HepG2 (cell line): ENCODE measurements around the gene SERPINE2. TPM values are rescaled to one million over a fixed set of nuclear protein-coding genes. Genes with fewer than 3 reads are reported as not detected.

Experiments
- GFI1 ChIP-seq: sonication (generic); formaldehyde crosslinking; IDR thresholded peaks from 2 replicates; pipeline ENCODE4 v1.5.0; 2020; ENCODE audit warnings: missing genetic modification reagents, mild to moderate bottlenecking, borderline replicate concordance
- GLI4 ChIP-seq: sonication (generic); formaldehyde crosslinking; IDR thresholded peaks from 2 replicates; pipeline ENCODE4 v1.5.1; 2020; ENCODE audit warnings: missing genetic modification reagents, mild to moderate bottlenecking, moderate library complexity, borderline replicate concordance
- ZNF136 ChIP-seq: sonication (generic); formaldehyde crosslinking; IDR thresholded peaks from 2 replicates; pipeline ENCODE4 v1.8.1; 2022; ENCODE audit warnings: low read depth, mild to moderate bottlenecking, moderate library complexity, missing genetic modification reagents
- polyA plus RNA-seq, 8 experiments: library from polyadenylated mRNA; depleted of rRNA in 3 of 8; stranded (reverse) in 7 of 8; unstranded in 1 of 8; fragments of >200 nt; fragmentation: Illumina TruSeq in 4 of 8; extraction: Trizol in 4 of 8; gene quantifications; 2 replicates each; pipeline versions ENCODE4 v1.2.1 to v1.2.3, GENCODE V29; 2011 to 2016; ENCODE audit warnings: low read depth in 4 of 8, missing spikeins in 1 of 8, mixed read lengths in 1 of 8; ENCODE audit not compliant: insufficient read depth in 1 of 8
- total RNA-seq, 5 experiments: library from RNA; depleted of rRNA; stranded (reverse); fragments of >200 nt; fragmentation: Illumina TruSeq; extraction: Trizol; gene quantifications; 2 replicates each; pipeline ENCODE4 v1.2.3, GENCODE V29; 2016; ENCODE audit warnings: low read depth in 1 of 5
- TF ChIP-seq, protein P1 (sequence below): sonication (generic); formaldehyde crosslinking; IDR thresholded peaks from 2 replicates; pipeline ENCODE4 v1.4.0; 2020; ENCODE audit warnings: missing genetic modification reagents; ENCODE audit errors: not compliant biosample characterization
- TF ChIP-seq, protein P2 (sequence below): sonication (generic); formaldehyde crosslinking; IDR thresholded peaks from 2 replicates; pipeline ENCODE4 v1.8.1; 2023; ENCODE audit warnings: mild to moderate bottlenecking, moderate library complexity, missing genetic modification reagents
- TF ChIP-seq, protein P3 (sequence below): sonication (generic); formaldehyde crosslinking; IDR thresholded peaks from 2 replicates; pipeline ENCODE4 v1.4.0; 2020; ENCODE audit warnings: missing genetic modification reagents
- TF ChIP-seq, protein P4 (sequence below): sonication (generic); formaldehyde crosslinking; IDR thresholded peaks from 2 replicates; pipeline ENCODE4 v1.9.0; 2021; ENCODE audit warnings: missing genetic modification reagents, mild to moderate bottlenecking, borderline replicate concordance
- TF ChIP-seq, protein P5 (sequence below): IDR thresholded peaks from 2 replicates; pipeline ENCODE4 v1.6.1; 2016; ENCODE audit warnings: missing genetic modification reagents, missing compliant biosample characterization
- TF ChIP-seq, protein P6 (sequence below): sonication (generic); formaldehyde crosslinking; IDR thresholded peaks from 2 replicates; pipeline ENCODE4 v1.5.1; 2020; ENCODE audit warnings: mild to moderate bottlenecking, missing genetic modification reagents, moderate library complexity
- TF ChIP-seq, protein P7 (sequence below): IDR thresholded peaks from 2 replicates; pipeline ENCODE4 v1.6.1; 2016; ENCODE audit warnings: control low read depth
- TF ChIP-seq, protein P8 (sequence below): IDR thresholded peaks from 2 replicates; pipeline ENCODE4 v1.4.0; 2020; ENCODE audit warnings: mild to moderate bottlenecking, missing genetic modification reagents

Gene SERPINE2
- total and polyA plus RNA-seq, 2 of the 13 experiments (the other 11 are each of a cell fraction or from before 2014, with no cell fraction given), result 7.9 to 18.1 TPM

DNA sequence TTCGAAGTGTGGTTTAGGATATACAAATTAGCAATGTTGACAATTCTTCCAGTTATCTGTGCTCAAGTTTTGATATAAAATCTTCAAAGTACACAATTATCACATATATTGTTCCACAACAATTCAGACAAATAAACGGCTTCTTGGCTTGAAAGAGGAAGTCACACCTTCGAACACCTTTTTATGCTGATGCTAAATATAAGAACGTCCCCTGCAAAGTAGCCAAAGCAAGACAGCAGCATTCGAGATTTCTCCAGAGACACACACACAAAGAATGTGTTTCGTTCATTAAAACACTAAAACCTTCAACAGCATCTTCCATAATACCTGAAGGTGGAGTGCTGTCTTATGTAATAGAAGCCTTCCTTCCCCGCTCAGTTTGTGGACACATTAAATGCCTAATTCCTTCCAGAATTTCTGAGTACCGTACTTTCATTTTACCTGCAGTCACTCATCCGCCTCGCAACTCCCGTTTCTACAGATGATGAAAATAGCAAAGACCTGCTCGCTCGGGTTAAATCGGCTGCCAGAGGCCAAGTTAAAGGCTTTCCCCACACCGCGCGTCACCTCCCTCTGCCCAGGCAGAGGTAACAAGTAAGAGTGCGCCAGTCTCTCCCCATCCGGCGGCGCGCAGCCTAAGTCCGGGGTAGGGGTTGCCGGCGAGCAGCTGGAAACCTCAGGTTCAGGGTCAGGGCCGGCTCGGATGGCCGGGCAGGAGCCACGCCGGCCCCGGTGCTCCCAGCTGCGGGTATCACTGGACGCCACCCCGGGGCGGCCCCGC is 847 bp downstream of the SERPINE2 start (continued):
- TF ChIP-seq, protein P1, sequence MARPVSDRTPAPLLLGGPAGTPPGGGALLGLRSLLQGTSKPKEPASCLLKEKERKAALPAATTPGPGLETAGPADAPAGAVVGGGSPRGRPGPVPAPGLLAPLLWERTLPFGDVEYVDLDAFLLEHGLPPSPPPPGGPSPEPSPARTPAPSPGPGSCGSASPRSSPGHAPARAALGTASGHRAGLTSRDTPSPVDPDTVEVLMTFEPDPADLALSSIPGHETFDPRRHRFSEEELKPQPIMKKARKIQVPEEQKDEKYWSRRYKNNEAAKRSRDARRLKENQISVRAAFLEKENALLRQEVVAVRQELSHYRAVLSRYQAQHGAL (CRISPR knock-in tag), result no peak
- TF ChIP-seq, protein P2, sequence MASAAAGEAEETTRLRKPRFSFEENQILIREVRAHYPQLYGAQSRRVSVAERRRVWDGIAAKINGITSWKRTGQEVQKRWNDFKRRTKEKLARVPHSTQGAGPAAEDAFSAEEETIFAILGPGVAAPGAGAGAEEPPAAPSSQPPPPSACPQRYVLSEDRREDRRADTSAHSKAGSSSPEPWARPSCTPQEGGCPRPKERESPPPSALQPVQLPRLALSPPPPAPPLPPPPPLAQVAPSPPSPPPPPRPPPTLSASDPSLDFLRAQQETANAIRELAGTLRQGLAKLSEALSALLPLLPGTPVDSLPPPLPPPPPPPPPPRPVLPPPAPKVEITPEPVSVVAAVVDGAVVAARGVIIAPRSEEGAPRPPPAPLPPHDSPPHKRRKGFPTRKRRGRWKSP (CRISPR knock-in tag), result peak; percentile 89
- TF ChIP-seq ZNF136 (CRISPR knock-in tag), result no peak
- TF ChIP-seq, protein P3, sequence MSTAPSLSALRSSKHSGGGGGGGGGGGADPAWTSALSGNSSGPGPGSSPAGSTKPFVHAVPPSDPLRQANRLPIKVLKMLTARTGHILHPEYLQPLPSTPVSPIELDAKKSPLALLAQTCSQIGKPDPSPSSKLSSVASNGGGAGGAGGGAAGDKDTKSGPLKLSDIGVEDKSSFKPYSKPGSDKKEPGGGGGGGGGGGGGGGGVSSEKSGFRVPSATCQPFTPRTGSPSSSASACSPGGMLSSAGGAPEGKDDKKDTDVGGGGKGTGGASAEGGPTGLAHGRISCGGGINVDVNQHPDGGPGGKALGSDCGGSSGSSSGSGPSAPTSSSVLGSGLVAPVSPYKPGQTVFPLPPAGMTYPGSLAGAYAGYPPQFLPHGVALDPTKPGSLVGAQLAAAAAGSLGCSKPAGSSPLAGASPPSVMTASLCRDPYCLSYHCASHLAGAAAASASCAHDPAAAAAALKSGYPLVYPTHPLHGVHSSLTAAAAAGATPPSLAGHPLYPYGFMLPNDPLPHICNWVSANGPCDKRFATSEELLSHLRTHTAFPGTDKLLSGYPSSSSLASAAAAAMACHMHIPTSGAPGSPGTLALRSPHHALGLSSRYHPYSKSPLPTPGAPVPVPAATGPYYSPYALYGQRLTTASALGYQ (CRISPR knock-in tag), result no peak
- TF ChIP-seq, protein P4, sequence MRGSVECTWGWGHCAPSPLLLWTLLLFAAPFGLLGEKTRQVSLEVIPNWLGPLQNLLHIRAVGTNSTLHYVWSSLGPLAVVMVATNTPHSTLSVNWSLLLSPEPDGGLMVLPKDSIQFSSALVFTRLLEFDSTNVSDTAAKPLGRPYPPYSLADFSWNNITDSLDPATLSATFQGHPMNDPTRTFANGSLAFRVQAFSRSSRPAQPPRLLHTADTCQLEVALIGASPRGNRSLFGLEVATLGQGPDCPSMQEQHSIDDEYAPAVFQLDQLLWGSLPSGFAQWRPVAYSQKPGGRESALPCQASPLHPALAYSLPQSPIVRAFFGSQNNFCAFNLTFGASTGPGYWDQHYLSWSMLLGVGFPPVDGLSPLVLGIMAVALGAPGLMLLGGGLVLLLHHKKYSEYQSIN (CRISPR knock-in tag), result no peak
- TF ChIP-seq, protein P5, sequence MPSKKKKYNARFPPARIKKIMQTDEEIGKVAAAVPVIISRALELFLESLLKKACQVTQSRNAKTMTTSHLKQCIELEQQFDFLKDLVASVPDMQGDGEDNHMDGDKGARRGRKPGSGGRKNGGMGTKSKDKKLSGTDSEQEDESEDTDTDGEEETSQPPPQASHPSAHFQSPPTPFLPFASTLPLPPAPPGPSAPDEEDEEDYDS (CRISPR knock-in tag), result no peak
- TF ChIP-seq GFI1, result no peak
- TF ChIP-seq, protein P6, sequence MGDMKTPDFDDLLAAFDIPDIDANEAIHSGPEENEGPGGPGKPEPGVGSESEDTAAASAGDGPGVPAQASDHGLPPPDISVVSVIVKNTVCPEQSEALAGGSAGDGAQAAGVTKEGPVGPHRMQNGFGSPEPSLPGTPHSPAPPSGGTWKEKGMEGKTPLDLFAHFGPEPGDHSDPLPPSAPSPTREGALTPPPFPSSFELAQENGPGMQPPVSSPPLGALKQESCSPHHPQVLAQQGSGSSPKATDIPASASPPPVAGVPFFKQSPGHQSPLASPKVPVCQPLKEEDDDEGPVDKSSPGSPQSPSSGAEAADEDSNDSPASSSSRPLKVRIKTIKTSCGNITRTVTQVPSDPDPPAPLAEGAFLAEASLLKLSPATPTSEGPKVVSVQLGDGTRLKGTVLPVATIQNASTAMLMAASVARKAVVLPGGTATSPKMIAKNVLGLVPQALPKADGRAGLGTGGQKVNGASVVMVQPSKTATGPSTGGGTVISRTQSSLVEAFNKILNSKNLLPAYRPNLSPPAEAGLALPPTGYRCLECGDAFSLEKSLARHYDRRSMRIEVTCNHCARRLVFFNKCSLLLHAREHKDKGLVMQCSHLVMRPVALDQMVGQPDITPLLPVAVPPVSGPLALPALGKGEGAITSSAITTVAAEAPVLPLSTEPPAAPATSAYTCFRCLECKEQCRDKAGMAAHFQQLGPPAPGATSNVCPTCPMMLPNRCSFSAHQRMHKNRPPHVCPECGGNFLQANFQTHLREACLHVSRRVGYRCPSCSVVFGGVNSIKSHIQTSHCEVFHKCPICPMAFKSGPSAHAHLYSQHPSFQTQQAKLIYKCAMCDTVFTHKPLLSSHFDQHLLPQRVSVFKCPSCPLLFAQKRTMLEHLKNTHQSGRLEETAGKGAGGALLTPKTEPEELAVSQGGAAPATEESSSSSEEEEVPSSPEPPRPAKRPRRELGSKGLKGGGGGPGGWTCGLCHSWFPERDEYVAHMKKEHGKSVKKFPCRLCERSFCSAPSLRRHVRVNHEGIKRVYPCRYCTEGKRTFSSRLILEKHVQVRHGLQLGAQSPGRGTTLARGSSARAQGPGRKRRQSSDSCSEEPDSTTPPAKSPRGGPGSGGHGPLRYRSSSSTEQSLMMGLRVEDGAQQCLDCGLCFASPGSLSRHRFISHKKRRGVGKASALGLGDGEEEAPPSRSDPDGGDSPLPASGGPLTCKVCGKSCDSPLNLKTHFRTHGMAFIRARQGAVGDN, result peak; percentile 29; the same call in 1 of the 2 replicates
- 0 out of 2 replicates have a peak, but pooled peaks have one; percentile 14 for TF ChIP-seq GLI4 (CRISPR knock-in tag)
- TF ChIP-seq, protein P7, sequence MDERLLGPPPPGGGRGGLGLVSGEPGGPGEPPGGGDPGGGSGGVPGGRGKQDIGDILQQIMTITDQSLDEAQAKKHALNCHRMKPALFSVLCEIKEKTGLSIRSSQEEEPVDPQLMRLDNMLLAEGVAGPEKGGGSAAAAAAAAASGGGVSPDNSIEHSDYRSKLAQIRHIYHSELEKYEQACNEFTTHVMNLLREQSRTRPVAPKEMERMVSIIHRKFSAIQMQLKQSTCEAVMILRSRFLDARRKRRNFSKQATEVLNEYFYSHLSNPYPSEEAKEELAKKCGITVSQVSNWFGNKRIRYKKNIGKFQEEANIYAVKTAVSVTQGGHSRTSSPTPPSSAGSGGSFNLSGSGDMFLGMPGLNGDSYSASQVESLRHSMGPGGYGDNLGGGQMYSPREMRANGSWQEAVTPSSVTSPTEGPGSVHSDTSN, result no peak
- TF ChIP-seq, protein P8, sequence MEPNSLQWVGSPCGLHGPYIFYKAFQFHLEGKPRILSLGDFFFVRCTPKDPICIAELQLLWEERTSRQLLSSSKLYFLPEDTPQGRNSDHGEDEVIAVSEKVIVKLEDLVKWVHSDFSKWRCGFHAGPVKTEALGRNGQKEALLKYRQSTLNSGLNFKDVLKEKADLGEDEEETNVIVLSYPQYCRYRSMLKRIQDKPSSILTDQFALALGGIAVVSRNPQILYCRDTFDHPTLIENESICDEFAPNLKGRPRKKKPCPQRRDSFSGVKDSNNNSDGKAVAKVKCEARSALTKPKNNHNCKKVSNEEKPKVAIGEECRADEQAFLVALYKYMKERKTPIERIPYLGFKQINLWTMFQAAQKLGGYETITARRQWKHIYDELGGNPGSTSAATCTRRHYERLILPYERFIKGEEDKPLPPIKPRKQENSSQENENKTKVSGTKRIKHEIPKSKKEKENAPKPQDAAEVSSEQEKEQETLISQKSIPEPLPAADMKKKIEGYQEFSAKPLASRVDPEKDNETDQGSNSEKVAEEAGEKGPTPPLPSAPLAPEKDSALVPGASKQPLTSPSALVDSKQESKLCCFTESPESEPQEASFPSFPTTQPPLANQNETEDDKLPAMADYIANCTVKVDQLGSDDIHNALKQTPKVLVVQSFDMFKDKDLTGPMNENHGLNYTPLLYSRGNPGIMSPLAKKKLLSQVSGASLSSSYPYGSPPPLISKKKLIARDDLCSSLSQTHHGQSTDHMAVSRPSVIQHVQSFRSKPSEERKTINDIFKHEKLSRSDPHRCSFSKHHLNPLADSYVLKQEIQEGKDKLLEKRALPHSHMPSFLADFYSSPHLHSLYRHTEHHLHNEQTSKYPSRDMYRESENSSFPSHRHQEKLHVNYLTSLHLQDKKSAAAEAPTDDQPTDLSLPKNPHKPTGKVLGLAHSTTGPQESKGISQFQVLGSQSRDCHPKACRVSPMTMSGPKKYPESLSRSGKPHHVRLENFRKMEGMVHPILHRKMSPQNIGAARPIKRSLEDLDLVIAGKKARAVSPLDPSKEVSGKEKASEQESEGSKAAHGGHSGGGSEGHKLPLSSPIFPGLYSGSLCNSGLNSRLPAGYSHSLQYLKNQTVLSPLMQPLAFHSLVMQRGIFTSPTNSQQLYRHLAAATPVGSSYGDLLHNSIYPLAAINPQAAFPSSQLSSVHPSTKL (CRISPR knock-in tag), result peak; percentile 6; the same call in 1 of the 2 replicates
